ENCODE measurements around the gene DUSP2. TPM values are rescaled to one million over a fixed set of nuclear protein-coding genes. Genes with fewer than 3 reads are reported as not detected.

The DUSP2 gene
- total and polyA plus RNA-seq, 9 of the 15 experiments (the other 6 are each of a cell fraction or from before 2014, with no cell fraction given) = 0.04 to 0.18 TPM; not detected in 7

GRCh38 chr2:96163768-96164429 is 18.7 kb upstream of the DUSP2 start:
- Histone ChIP-seq H4K20me1 (replicated peaks; ENCODE audit: control insufficient read depth, insufficient read depth, low read length) (no peaks in the 10 kb centered on the region), H3K4me2 (ENCODE audit: insufficient read depth, low read length) (no peak overlapping the region), H3K4me3 (no peak overlapping the region), H3K79me2 (ENCODE audit: control insufficient read depth, insufficient read depth, low read length) (no peaks in the 10 kb centered on the region), H2AFZ (ENCODE audit: low read depth, low read length) (peak overlapping the region; percentile 51), H3K9me1 (ENCODE audit: control insufficient read depth, insufficient read depth, low read length) (no peaks in the 10 kb centered on the region), H3K27ac (ENCODE audit: extremely low read depth, low read depth, low read length) (no peak overlapping the region), H3K9me3 (replicated peaks; ENCODE audit: control insufficient read depth, insufficient read depth, low read depth, low read length) (no peaks in the 10 kb centered on the region), H3K36me3 (ENCODE audit: control insufficient read depth, insufficient read depth, low read length) (no peaks in the 10 kb centered on the region), H3K4me1 (replicated peaks in 1 of 2; ENCODE audit: control insufficient read depth in 2 of 2, insufficient read depth in 2 of 2, low read length in 2 of 2) (peaks cover 5 to 19% of the 10 kb centered on the region in 2 experiments), H3K27me3 (ENCODE audit: control insufficient read depth in 2 of 2, insufficient read depth in 2 of 2, low read length in 2 of 2) (no peaks in the 10 kb centered on the region), H3K9ac (ENCODE audit: insufficient read depth in 1 of 2, low read depth in 2 of 2, low read length in 2 of 2) (peak overlapping the region in 1 of 2 experiments; percentile 71; a peak in 2 of 4 replicates)
- intact Hi-C loops (cut with micrococcal nuclease) = no loop called here
- DNase-seq (ENCODE audit: extremely low read depth in 1 of 4, low spot score in 3 of 4) = no peak
- BruUV-seq (replicated peaks) = no TSS peak
- ATAC-seq = peak; percentile 13; the same call in 1 of the 3 replicates
- in situ Hi-C loops (cut with MboI) = no loop called here
- POLR2A ChIA-PET = interaction anchor here (0.7 kb wide), 1 partner anchor 11 kb away, joined by 4 read pairs; no protein-coding TSS in a partner anchor
- FAIRE-seq = no peak
- CTCF ChIA-PET (ENCODE audit: low intra/inter-chr PET ratio) = no interaction called here
- 59% methylated on average over 8 of the region's 13 CpGs for WGBS (ENCODE audit: insufficient coverage, low coverage, missing lambda C conversion rate)
- TF ChIP-seq ZNF518B (CRISPR knock-in tag; IDR thresholded peaks at IDR 0.05) (no peak), NFIC (IDR thresholded peaks at IDR 0.05) (peak; percentile 12; the same call in 1 of the 2 replicates), ZFX (CRISPR knock-in tag; IDR thresholded peaks at IDR 0.05) (peak; percentile 18; the same call in 1 of the 2 replicates)

Measured in K562 (cell line).